HepG2 (cell line): ENCODE data around the gene PPP2R5C. TPM values are rescaled to one million over a fixed set of nuclear protein-coding genes. Genes with fewer than 3 reads are reported as not detected.

Experiments
- AFF4 ChIP-seq: sonication (generic); formaldehyde crosslinking; IDR thresholded peaks from 2 replicates; pipeline ENCODE4 v1.4.0; 2020; ENCODE audit warnings: missing genetic modification reagents
- BRF2 ChIP-seq: sonication (generic); formaldehyde crosslinking; IDR thresholded peaks from 2 replicates; pipeline ENCODE4 v1.8.1; 2022; ENCODE audit warnings: mild to moderate bottlenecking, missing genetic modification reagents
- DRAP1 ChIP-seq: IDR thresholded peaks from 2 replicates; pipeline ENCODE4 v1.6.1; 2016; ENCODE audit warnings: missing genetic modification reagents, missing compliant biosample characterization
- KIAA2018 ChIP-seq: sonication (generic); formaldehyde crosslinking; IDR thresholded peaks from 2 replicates; pipeline ENCODE4 v1.5.0; 2020; ENCODE audit warnings: mild to moderate bottlenecking, missing genetic modification reagents, borderline replicate concordance
- KLF11 ChIP-seq: IDR thresholded peaks from 2 replicates; pipeline ENCODE4 v1.6.1; 2016; ENCODE audit warnings: missing compliant biosample characterization
- ZFP41 ChIP-seq: sonication (generic); formaldehyde crosslinking; IDR thresholded peaks from 2 replicates; pipeline ENCODE4 v1.4.0; 2020; ENCODE audit warnings: mild to moderate bottlenecking, missing genetic modification reagents, borderline replicate concordance
- ZNF777 ChIP-seq: sonication (generic); formaldehyde crosslinking; IDR thresholded peaks from 2 replicates; pipeline ENCODE4 v1.4.0; 2020; ENCODE audit warnings: missing genetic modification reagents
- polyA plus RNA-seq, 8 experiments: library from polyadenylated mRNA; depleted of rRNA in 3 of 8; stranded (reverse) in 7 of 8; unstranded in 1 of 8; fragments of >200 nt; fragmentation: Illumina TruSeq in 4 of 8; extraction: Trizol in 4 of 8; gene quantifications; 2 replicates each; pipeline versions ENCODE4 v1.2.1 to v1.2.3, GENCODE V29; 2011 to 2016; ENCODE audit warnings: low read depth in 4 of 8, missing spikeins in 1 of 8, mixed read lengths in 1 of 8; ENCODE audit not compliant: insufficient read depth in 1 of 8
- total RNA-seq, 5 experiments: library from RNA; depleted of rRNA; stranded (reverse); fragments of >200 nt; fragmentation: Illumina TruSeq; extraction: Trizol; gene quantifications; 2 replicates each; pipeline ENCODE4 v1.2.3, GENCODE V29; 2016; ENCODE audit warnings: low read depth in 1 of 5
- TF ChIP-seq, protein P1 (sequence below): sonication (generic); formaldehyde crosslinking; IDR thresholded peaks from 2 replicates; pipeline ENCODE4 v1.4.0; 2020; ENCODE audit warnings: mild to moderate bottlenecking, missing genetic modification reagents
- TF ChIP-seq, protein P2 (sequence below): sonication (generic); formaldehyde crosslinking; IDR thresholded peaks from 2 replicates; pipeline ENCODE4 v1.5.0; 2020; ENCODE audit warnings: missing genetic modification reagents
- TF ChIP-seq, protein P3 (sequence below): IDR thresholded peaks from 2 replicates; pipeline ENCODE4 v1.6.1; 2016; ENCODE audit warnings: low read depth, borderline replicate concordance

Gene PPP2R5C
- total and polyA plus RNA-seq, 2 of the 13 experiments (the other 11 are each of a cell fraction or from before 2014, with no cell fraction given), result 74.3 to 78.5 TPM

GRCh38 chr14:101809671-101810514 lies 48.4 kb downstream of the PPP2R5C start (continued):
- no peak for TF ChIP-seq KIAA2018
- TF ChIP-seq, protein P1, sequence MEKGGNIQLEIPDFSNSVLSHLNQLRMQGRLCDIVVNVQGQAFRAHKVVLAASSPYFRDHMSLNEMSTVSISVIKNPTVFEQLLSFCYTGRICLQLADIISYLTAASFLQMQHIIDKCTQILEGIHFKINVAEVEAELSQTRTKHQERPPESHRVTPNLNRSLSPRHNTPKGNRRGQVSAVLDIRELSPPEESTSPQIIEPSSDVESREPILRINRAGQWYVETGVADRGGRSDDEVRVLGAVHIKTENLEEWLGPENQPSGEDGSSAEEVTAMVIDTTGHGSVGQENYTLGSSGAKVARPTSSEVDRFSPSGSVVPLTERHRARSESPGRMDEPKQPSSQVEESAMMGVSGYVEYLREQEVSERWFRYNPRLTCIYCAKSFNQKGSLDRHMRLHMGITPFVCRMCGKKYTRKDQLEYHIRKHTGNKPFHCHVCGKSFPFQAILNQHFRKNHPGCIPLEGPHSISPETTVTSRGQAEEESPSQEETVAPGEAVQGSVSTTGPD (CRISPR knock-in tag), result no peak
- peak; percentile 88 for TF ChIP-seq DRAP1 (CRISPR knock-in tag)
- peak; percentile 70 for TF ChIP-seq KLF11 (CRISPR knock-in tag)
- no peak for TF ChIP-seq BRF2 (CRISPR knock-in tag)
- TF ChIP-seq, protein P2, sequence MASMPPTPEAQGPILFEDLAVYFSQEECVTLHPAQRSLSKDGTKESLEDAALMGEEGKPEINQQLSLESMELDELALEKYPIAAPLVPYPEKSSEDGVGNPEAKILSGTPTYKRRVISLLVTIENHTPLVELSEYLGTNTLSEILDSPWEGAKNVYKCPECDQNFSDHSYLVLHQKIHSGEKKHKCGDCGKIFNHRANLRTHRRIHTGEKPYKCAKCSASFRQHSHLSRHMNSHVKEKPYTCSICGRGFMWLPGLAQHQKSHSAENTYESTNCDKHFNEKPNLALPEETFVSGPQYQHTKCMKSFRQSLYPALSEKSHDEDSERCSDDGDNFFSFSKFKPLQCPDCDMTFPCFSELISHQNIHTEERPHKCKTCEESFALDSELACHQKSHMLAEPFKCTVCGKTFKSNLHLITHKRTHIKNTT (CRISPR knock-in tag), result no peak
- no peak for TF ChIP-seq ZFP41 (CRISPR knock-in tag)
- TF ChIP-seq, protein P3, sequence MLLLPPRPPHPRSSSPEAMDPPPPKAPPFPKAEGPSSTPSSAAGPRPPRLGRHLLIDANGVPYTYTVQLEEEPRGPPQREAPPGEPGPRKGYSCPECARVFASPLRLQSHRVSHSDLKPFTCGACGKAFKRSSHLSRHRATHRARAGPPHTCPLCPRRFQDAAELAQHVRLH, result peak; percentile 51; the same call in 1 of the 2 replicates
- no peak for TF ChIP-seq AFF4
- TF ChIP-seq ZNF777 (CRISPR knock-in tag), result no peak
